K562 (cell line): ENCODE measurements around the gene ZNF689. TPM values are rescaled to one million over a fixed set of nuclear protein-coding genes. Genes with fewer than 3 reads are reported as not detected.
A peak's percentile ranks its signal among the peaks of the same experiment; 100 is the strongest.

Source experiments
- ARID1B ChIP-seq: fragments of 450-650 bp; IDR thresholded peaks from 2 replicates; pipeline ENCODE4 v1.6.1; 2016; ENCODE audit warnings: antibody characterized with exemption, mild to moderate bottlenecking, inconsistent platforms
- BRD4 ChIP-seq: fragments of 200-600 bp; sonication (generic); IDR thresholded peaks from 2 replicates; pipeline ENCODE4 v1.6.1; 2017; ENCODE audit warnings: inconsistent platforms
- BRF1 ChIP-seq: IDR thresholded peaks from 3 replicates; pipeline ENCODE4 v1.6.1; 2011; ENCODE audit warnings: borderline replicate concordance, mild to moderate bottlenecking; ENCODE audit not compliant: insufficient read length; ENCODE audit errors: extremely low read depth
- CBX3 ChIP-seq, 2 experiments: IDR thresholded peaks; 1 replicate in 1 of 2; 2 replicates in 1 of 2; pipeline ENCODE4 v1.6.1; 2012; ENCODE audit warnings: inconsistent platforms in 2 of 2, low read length in 2 of 2, borderline replicate concordance in 1 of 2, control low read depth in 1 of 2
- HIVEP1 ChIP-seq: fragments of 250-450 bp; sonication (Bioruptor Pico); IDR thresholded peaks from 2 replicates; pipeline ENCODE4 v1.4.0; 2020; ENCODE audit warnings: mild to moderate bottlenecking
- KAT7 ChIP-seq: sonication (generic); formaldehyde crosslinking; IDR thresholded peaks from 2 replicates; pipeline ENCODE4 v1.8.0; 2022; ENCODE audit warnings: missing genetic modification reagents, mild to moderate bottlenecking, borderline replicate concordance
- NFATC3 ChIP-seq: fragments of 450-650 bp; IDR thresholded peaks from 2 replicates; pipeline ENCODE4 v1.6.1; 2017; ENCODE audit warnings: mild to moderate bottlenecking
- PHB2 ChIP-seq: fragments of 450-650 bp; IDR thresholded peaks from 2 replicates; pipeline ENCODE4 v1.6.1; 2017; ENCODE audit warnings: low read depth
- POLR2G ChIP-seq: fragments of 200-400 bp; formaldehyde crosslinking; IDR thresholded peaks from 2 replicates; pipeline ENCODE4 v1.6.1; 2017; ENCODE audit warnings: low read depth, mild to moderate bottlenecking, antibody characterized with exemption, low read length, moderate library complexity
- RBM34 ChIP-seq: fragments of 200-400 bp; formaldehyde crosslinking; IDR thresholded peaks from 2 replicates; pipeline ENCODE4 v1.6.1; 2018; ENCODE audit warnings: low read length, borderline replicate concordance; ENCODE audit not compliant: insufficient read depth
- SIN3A ChIP-seq, 2 experiments: fragments of 150-350 bp in 1 of 2; IDR thresholded peaks; 2 replicates each; pipeline ENCODE4 v1.6.1; 2011 to 2016; ENCODE audit warnings: borderline replicate concordance in 2 of 2, low read depth in 2 of 2, low read length in 2 of 2, mild to moderate bottlenecking in 2 of 2, moderate library complexity in 2 of 2; ENCODE audit not compliant: control insufficient read depth in 1 of 2
- SMC3 ChIP-seq: conservative IDR thresholded peaks from 2 replicates; pipeline ENCODE4 v1.6.1; 2011; ENCODE audit warnings: low read depth, low read length, improper control_type of control experiment; ENCODE audit not compliant: insufficient read depth
- SRF ChIP-seq, 2 experiments: fragments of 250-450, 450-650 bp in 1 of 2; sonication (Bioruptor Pico) in 1 of 2; sonication (generic) in 1 of 2; formaldehyde crosslinking; IDR thresholded peaks; 2 replicates each; pipeline versions ENCODE4 v1.5.0 to v1.5.1; 2020 to 2022; ENCODE audit warnings: mild to moderate bottlenecking in 1 of 2, missing genetic modification reagents in 1 of 2
- TBP ChIP-seq: optimal IDR thresholded peaks from 2 replicates; pipeline ENCODE3; 2011; ENCODE audit warnings: low read depth, low read length, improper control_type of control experiment
- TCF3 ChIP-seq: sonication (generic); formaldehyde crosslinking; IDR thresholded peaks from 2 replicates; pipeline ENCODE4 v1.4.0; 2020; ENCODE audit warnings: mild to moderate bottlenecking, missing genetic modification reagents
- ZNF785 ChIP-seq: fragments of 250-450 bp; sonication (Bioruptor Pico); IDR thresholded peaks from 2 replicates; pipeline ENCODE4 v1.4.0; 2020; ENCODE audit warnings: mild to moderate bottlenecking
- polyA plus RNA-seq, 8 experiments: library from polyadenylated mRNA; depleted of rRNA in 4 of 8; stranded (reverse) in 5 of 8; unstranded in 3 of 8; fragments of >200 nt; fragmentation: Nextera tagmentation in 2 of 8; fragmentation: Illumina TruSeq in 1 of 8; extraction: Ambion mirVana in 2 of 8; extraction: Trizol in 1 of 8; gene quantifications; 2 replicates each; pipeline versions ENCODE4 v1.2.1 to v1.2.3, GENCODE V29; 2011 to 2014; ENCODE audit warnings: inconsistent platforms in 1 of 8, missing spikeins in 1 of 8
- total RNA-seq, 7 experiments: library from RNA; depleted of rRNA in 6 of 7; stranded (reverse); fragments of >200 nt in 6 of 7; fragmentation: Illumina TruSeq in 2 of 7; extraction: Trizol in 2 of 7; gene quantifications; 2 replicates each; pipeline versions ENCODE4 v1.2.1 to v1.2.3, GENCODE V29; 2011 to 2021; ENCODE audit warnings: low replicate concordance in 1 of 7
- TF ChIP-seq, protein P1 (sequence below): fragments of 450-650 bp; IDR thresholded peaks from 2 replicates; pipeline ENCODE4 v1.6.1; 2017; ENCODE audit warnings: antibody characterized with exemption, mild to moderate bottlenecking
- TF ChIP-seq, protein P2 (sequence below): fragments of 250-450 bp; sonication (Bioruptor Pico); IDR thresholded peaks from 2 replicates; pipeline ENCODE4 v1.8.0; 2021; ENCODE audit warnings: borderline replicate concordance, mild to moderate bottlenecking, moderate library complexity; ENCODE audit not compliant: poor library complexity, severe bottlenecking
- TF ChIP-seq, protein P3 (sequence below), 2 experiments: IDR thresholded peaks in 1 of 2; conservative IDR thresholded peaks in 1 of 2; 2 replicates each; pipeline ENCODE4 v1.6.1; 2016; ENCODE audit warnings: low read depth in 2 of 2, mild to moderate bottlenecking in 1 of 2, missing compliant biosample characterization in 1 of 2, missing genetic modification characterization in 1 of 2, moderate library complexity in 1 of 2

The ZNF689 gene
- total and polyA plus RNA-seq, 9 of the 15 experiments (the other 6 are each of a cell fraction or from before 2014, with no cell fraction given) = 5.4 to 15.4 (median 10.8) TPM

DNA sequence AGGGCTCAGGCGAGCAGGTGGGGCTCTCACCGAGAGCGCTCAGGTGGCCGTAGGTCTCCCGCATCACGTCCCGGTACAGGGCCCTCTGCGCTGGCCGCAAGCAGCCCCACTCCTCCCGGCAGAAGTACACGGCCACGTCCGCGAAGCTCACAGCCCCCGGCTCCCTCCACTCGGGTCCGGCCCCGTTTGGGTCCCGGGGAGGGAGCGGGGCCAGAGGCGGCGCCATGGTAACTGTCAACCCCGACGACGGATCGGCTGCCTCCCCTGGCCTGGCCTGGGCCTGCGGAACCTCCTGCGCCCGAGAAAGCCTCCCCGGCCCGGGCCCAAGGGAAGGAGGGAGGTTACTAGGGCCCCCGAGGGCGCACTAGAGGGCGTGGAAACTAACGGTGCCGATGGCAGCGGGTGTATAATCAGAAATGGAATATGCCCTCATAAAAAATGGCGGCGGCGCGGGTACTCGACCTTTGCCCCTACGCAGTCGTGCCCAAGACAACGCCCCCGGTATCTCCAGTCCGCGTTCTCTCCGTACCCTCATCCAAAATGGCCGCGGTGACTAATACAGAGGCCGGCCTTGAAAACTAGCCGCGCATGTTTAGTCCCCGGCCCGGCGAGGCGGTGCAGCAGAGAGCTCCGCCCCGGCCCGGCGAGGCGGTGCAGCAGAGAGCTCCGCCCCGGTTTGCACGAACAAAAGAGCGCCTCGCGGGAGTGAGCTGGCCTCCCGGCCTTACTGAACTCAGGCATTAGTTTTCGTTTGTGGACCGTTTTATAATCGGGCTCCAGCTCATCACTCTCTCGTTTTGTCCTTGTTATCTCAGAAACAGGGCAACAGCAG is 52.0 kb downstream of the ZNF689 start, which contains the start of gene ZNF764 (continued):
- TF ChIP-seq, protein P1, sequence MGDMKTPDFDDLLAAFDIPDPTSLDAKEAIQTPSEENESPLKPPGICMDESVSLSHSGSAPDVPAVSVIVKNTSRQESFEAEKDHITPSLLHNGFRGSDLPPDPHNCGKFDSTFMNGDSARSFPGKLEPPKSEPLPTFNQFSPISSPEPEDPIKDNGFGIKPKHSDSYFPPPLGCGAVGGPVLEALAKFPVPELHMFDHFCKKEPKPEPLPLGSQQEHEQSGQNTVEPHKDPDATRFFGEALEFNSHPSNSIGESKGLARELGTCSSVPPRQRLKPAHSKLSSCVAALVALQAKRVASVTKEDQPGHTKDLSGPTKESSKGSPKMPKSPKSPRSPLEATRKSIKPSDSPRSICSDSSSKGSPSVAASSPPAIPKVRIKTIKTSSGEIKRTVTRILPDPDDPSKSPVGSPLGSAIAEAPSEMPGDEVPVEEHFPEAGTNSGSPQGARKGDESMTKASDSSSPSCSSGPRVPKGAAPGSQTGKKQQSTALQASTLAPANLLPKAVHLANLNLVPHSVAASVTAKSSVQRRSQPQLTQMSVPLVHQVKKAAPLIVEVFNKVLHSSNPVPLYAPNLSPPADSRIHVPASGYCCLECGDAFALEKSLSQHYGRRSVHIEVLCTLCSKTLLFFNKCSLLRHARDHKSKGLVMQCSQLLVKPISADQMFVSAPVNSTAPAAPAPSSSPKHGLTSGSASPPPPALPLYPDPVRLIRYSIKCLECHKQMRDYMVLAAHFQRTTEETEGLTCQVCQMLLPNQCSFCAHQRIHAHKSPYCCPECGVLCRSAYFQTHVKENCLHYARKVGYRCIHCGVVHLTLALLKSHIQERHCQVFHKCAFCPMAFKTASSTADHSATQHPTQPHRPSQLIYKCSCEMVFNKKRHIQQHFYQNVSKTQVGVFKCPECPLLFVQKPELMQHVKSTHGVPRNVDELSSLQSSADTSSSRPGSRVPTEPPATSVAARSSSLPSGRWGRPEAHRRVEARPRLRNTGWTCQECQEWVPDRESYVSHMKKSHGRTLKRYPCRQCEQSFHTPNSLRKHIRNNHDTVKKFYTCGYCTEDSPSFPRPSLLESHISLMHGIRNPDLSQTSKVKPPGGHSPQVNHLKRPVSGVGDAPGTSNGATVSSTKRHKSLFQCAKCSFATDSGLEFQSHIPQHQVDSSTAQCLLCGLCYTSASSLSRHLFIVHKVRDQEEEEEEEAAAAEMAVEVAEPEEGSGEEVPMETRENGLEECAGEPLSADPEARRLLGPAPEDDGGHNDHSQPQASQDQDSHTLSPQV = peak; percentile 12
- TF ChIP-seq TBP = peak; percentile 75
- TF ChIP-seq, protein P2, sequence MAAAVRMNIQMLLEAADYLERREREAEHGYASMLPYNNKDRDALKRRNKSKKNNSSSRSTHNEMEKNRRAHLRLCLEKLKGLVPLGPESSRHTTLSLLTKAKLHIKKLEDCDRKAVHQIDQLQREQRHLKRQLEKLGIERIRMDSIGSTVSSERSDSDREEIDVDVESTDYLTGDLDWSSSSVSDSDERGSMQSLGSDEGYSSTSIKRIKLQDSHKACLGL (CRISPR knock-in tag) = no peak
- TF ChIP-seq KAT7 (CRISPR knock-in tag) = peak; percentile 78; the same call in 1 of the 2 replicates
- TF ChIP-seq SMC3 = no peak
- peak; percentile 37 for TF ChIP-seq TCF3 (CRISPR knock-in tag)
- no peak for TF ChIP-seq ARID1B
- TF ChIP-seq HIVEP1 (CRISPR knock-in tag) = no peak
- no peak for TF ChIP-seq ZNF785 (CRISPR knock-in tag)
- no peak for TF ChIP-seq RBM34
- 0 out of 2 replicates have a peak, but pooled peaks have one; percentile 50 for TF ChIP-seq BRD4
- TF ChIP-seq NFATC3 = no peak
- TF ChIP-seq POLR2G = peak; percentile 85
- TF ChIP-seq BRF1 = no peak
- TF ChIP-seq, protein P3, sequence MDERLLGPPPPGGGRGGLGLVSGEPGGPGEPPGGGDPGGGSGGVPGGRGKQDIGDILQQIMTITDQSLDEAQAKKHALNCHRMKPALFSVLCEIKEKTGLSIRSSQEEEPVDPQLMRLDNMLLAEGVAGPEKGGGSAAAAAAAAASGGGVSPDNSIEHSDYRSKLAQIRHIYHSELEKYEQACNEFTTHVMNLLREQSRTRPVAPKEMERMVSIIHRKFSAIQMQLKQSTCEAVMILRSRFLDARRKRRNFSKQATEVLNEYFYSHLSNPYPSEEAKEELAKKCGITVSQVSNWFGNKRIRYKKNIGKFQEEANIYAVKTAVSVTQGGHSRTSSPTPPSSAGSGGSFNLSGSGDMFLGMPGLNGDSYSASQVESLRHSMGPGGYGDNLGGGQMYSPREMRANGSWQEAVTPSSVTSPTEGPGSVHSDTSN (CRISPR knock-in tag; IDR thresholded peaks at IDR 0.05; ENCODE audit: low read depth) = no peak
- TF ChIP-seq, protein P3 (tag; conservative IDR thresholded peaks at IDR 0.05; ENCODE audit: low read depth) = no peak
- TF ChIP-seq SRF (CRISPR knock-in tag; IDR thresholded peaks at IDR 0.05) = peak in 1 of 2 experiments; percentile 21; a peak in 1 of 4 replicates
- no peak for TF ChIP-seq CBX3 (IDR thresholded peaks at IDR 0.05; ENCODE audit: borderline replicate concordance in 1 of 2, low read length in 2 of 2)
- peak; percentile 14 to 36; a peak in 2 of 4 replicates for TF ChIP-seq SIN3A (IDR thresholded peaks at IDR 0.05; ENCODE audit: borderline replicate concordance in 2 of 2, control insufficient read depth in 1 of 2, low read depth in 2 of 2, low read length in 2 of 2)
- no peak for TF ChIP-seq PHB2
